ENCODE data around the gene ADRA2B.
"Not testable (repeated sequence)": the region's sequence is repeated elsewhere in the genome, so short reads cannot be mapped to it uniquely, and the experiment has no call there.

The ADRA2B gene

GRCh38 chr2:96063116-96063899, 53.1 kb downstream of the ADRA2B start:
- not testable (repeated sequence) for H3K27ac ChIP-seq (ENCODE audit: low read length); H3K4me3 ChIP-seq (ENCODE audit: low read length); H3K4me1 ChIP-seq (ENCODE audit: insufficient read depth, low read length); H3K9me3 ChIP-seq (ENCODE audit: insufficient read depth, low read depth, low read length); H3K27me3 ChIP-seq (ENCODE audit: insufficient read depth, low read length); H3K36me3 ChIP-seq (ENCODE audit: insufficient read depth, low read depth, low read length); H3K9ac ChIP-seq (ENCODE audit: low read depth, low read length)
